Transverse colon (tissue), 3 donors: ENCODE results near the gene SLC25A13.

ENCODE experiments used
- CTCF ChIP-seq, 5 experiments: fragments of 200-600 bp in 3 of 5; fragments of 450-650 bp in 2 of 5; sonication (generic) in 3 of 5; IDR thresholded peaks; 1 replicate in 2 of 5; 2 replicates in 3 of 5; pipeline ENCODE4 v1.5.1; 2016 to 2017; ENCODE audit warnings: antibody characterized with exemption in 5 of 5, inconsistent platforms in 3 of 5, mild to moderate bottlenecking in 2 of 5, moderate library complexity in 1 of 5
- POLR2A ChIP-seq: fragments of 450-650 bp; IDR thresholded peaks from one replicate; pipeline ENCODE4 v1.6.1; 2016; ENCODE audit warnings: antibody characterized with exemption, mild to moderate bottlenecking, moderate library complexity

- TF ChIP-seq CTCF (IDR thresholded peaks at IDR 0.05), result no peak
- TF ChIP-seq POLR2A, result no peak
Measured at GRCh38 chr7:96233528-96234154, 88.3 kb downstream of the SLC25A13 start.
